ENCODE data around the gene PTPRD. TPM values are rescaled to one million over a fixed set of nuclear protein-coding genes. Genes with fewer than 3 reads are reported as not detected.
"Not testable (repeated sequence)": the region's sequence is repeated elsewhere in the genome, so short reads cannot be mapped to it uniquely, and the experiment has no call there.

The PTPRD gene
- total RNA-seq, 2 donors from 2014 or later, result 60.1 to 75.7 TPM

DNA sequence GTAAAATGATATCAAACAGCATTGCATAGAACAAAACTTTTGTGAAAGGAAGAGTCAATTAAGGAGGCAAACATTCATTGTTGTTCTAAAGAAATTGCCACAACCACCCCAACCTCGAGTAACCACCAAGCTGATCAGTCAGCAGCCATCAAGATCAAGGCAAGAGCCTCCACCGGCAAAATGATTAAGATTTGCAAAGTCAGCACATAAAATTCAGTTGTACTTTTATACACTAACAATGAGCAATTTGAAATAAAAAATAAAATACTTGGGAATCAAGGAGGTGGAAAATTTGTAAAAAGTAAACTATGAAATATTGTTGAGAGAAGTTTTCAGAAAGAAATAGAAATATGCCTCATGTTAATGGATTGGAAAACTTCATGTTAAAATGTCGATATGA is 1118.5 kb downstream of the PTPRD start:
- H3K9me3 ChIP-seq, result no peaks in the 10 kb centered on the region
- H3K36me3 ChIP-seq, result no peaks in the 10 kb centered on the region
- no peaks in the 10 kb centered on the region for H3K27me3 ChIP-seq
- no peak overlapping the region for H3K27ac ChIP-seq
- TF ChIP-seq, protein P1, sequence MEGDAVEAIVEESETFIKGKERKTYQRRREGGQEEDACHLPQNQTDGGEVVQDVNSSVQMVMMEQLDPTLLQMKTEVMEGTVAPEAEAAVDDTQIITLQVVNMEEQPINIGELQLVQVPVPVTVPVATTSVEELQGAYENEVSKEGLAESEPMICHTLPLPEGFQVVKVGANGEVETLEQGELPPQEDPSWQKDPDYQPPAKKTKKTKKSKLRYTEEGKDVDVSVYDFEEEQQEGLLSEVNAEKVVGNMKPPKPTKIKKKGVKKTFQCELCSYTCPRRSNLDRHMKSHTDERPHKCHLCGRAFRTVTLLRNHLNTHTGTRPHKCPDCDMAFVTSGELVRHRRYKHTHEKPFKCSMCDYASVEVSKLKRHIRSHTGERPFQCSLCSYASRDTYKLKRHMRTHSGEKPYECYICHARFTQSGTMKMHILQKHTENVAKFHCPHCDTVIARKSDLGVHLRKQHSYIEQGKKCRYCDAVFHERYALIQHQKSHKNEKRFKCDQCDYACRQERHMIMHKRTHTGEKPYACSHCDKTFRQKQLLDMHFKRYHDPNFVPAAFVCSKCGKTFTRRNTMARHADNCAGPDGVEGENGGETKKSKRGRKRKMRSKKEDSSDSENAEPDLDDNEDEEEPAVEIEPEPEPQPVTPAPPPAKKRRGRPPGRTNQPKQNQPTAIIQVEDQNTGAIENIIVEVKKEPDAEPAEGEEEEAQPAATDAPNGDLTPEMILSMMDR (IDR thresholded peaks at IDR 0.05), result no peak
- no peak overlapping the region for H3K9ac ChIP-seq (ENCODE audit: low read depth in 2 of 2, low read length in 2 of 2)
- intact Hi-C loops (cut with DNase I), result no loop called here
- no peaks in the 10 kb centered on the region for H3K4me1 ChIP-seq
- no peak overlapping the region for H3K4me3 ChIP-seq
- no peak for DNase-seq

GRCh38 chr9:9492506-9492905 is 1120.3 kb downstream of the PTPRD start:
- TF ChIP-seq, protein P1 (IDR thresholded peaks at IDR 0.05), result no peak
- Histone ChIP-seq H3K27me3 (no peaks in the 10 kb centered on the region), H3K36me3 (no peaks in the 10 kb centered on the region), H3K9ac (ENCODE audit: low read depth in 2 of 2, low read length in 2 of 2) (no peak overlapping the region), H3K9me3 (no peaks in the 10 kb centered on the region), H3K4me1 (no peaks in the 10 kb centered on the region), H3K4me3 (no peak overlapping the region), H3K27ac (no peak overlapping the region)
- DNase-seq, result no peak
- intact Hi-C loops (cut with DNase I), result no loop called here

GRCh38 chr9:9489183-9489582 is 1123.6 kb downstream of the PTPRD start:
- H3K4me3 ChIP-seq, result no peak overlapping the region
- no peaks in the 10 kb centered on the region for H3K27me3 ChIP-seq
- TF ChIP-seq, protein P1 (IDR thresholded peaks at IDR 0.05), result no peak
- H3K27ac ChIP-seq, result no peak overlapping the region
- intact Hi-C loops (cut with DNase I), result no loop called here
- no peaks in the 10 kb centered on the region for H3K36me3 ChIP-seq
- H3K4me1 ChIP-seq, result no peaks in the 10 kb centered on the region
- H3K9me3 ChIP-seq, result no peaks in the 10 kb centered on the region
- no peak overlapping the region for H3K9ac ChIP-seq (ENCODE audit: low read depth in 2 of 2, low read length in 2 of 2)
- DNase-seq, result no peak

GRCh38 chr9:9483175-9483574 is 1129.6 kb downstream of the PTPRD start:
- no peak overlapping the region for H3K4me3 ChIP-seq
- no peak for DNase-seq
- H3K27ac ChIP-seq, result no peak overlapping the region
- no peaks in the 10 kb centered on the region for H3K36me3 ChIP-seq
- H3K9ac ChIP-seq (ENCODE audit: low read depth in 2 of 2, low read length in 2 of 2), result no peak overlapping the region
- intact Hi-C loops (cut with DNase I), result no loop called here
- H3K9me3 ChIP-seq, result no peaks in the 10 kb centered on the region
- H3K4me1 ChIP-seq, result no peaks in the 10 kb centered on the region
- TF ChIP-seq, protein P1 (IDR thresholded peaks at IDR 0.05), result no peak
- no peaks in the 10 kb centered on the region for H3K27me3 ChIP-seq

GRCh38 chr9:9478741-9479140 is 1134.1 kb downstream of the PTPRD start:
- no peaks in the 10 kb centered on the region for H3K27me3 ChIP-seq
- H3K9me3 ChIP-seq, result no peaks in the 10 kb centered on the region
- TF ChIP-seq, protein P1 (IDR thresholded peaks at IDR 0.05), result no peak
- H3K36me3 ChIP-seq, result no peaks in the 10 kb centered on the region
- no peak for DNase-seq
- H3K4me1 ChIP-seq, result no peaks in the 10 kb centered on the region
- intact Hi-C loops (cut with DNase I), result no loop called here
- no peak overlapping the region for H3K27ac ChIP-seq
- H3K4me3 ChIP-seq, result no peak overlapping the region
- H3K9ac ChIP-seq (ENCODE audit: low read depth in 2 of 2, low read length in 2 of 2), result no peak overlapping the region

DNA sequence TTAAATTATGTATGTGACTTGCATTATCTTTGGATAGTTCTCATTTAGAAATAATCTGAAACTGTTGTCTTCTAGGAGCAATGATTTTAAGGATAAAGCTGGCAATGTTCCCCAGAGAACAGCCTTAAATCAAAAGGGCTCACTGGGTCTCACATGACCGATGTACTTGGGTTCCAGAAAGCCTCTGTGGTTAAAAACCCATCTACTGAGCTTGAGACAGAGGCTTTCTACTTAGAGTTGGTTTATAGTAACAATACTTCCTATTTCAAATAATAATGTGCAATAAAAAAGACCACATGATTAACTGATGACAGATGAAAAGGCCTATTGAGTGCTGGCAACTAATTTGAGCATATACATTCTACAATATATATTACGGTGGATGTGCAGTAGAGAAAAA is 1143.5 kb downstream of the PTPRD start:
- TF ChIP-seq, protein P1 (IDR thresholded peaks at IDR 0.05), result no peak
- no peaks in the 10 kb centered on the region for H3K9me3 ChIP-seq
- intact Hi-C loops (cut with DNase I), result no loop called here
- no peaks in the 10 kb centered on the region for H3K36me3 ChIP-seq
- DNase-seq, result no peak
- H3K27ac ChIP-seq, result no peak overlapping the region
- no peaks in the 10 kb centered on the region for H3K4me1 ChIP-seq
- no peak overlapping the region for H3K4me3 ChIP-seq
- H3K27me3 ChIP-seq, result no peaks in the 10 kb centered on the region
- H3K9ac ChIP-seq (ENCODE audit: low read depth in 2 of 2, low read length in 2 of 2), result no peak overlapping the region

GRCh38 chr9:9441874-9442273 is 1170.9 kb downstream of the PTPRD start:
- H3K36me3 ChIP-seq; DNase-seq; H3K9me3 ChIP-seq; H3K4me3 ChIP-seq; H3K27ac ChIP-seq; intact Hi-C loops (cut with DNase I); H3K9ac ChIP-seq (ENCODE audit: low read depth in 2 of 2, low read length in 2 of 2); H3K4me1 ChIP-seq; H3K27me3 ChIP-seq: not testable (repeated sequence)
